Hepatocyte (in vitro differentiated cells): ENCODE measurements around the gene ATOH8.

ENCODE experiments used
- CTCF ChIP-seq: fragments of 200-600 bp; sonication (generic); IDR thresholded peaks from 2 replicates; pipeline ENCODE4 v1.5.1; 2016; ENCODE audit warnings: antibody characterized with exemption, mild to moderate bottlenecking; ENCODE audit not compliant: poor library complexity
- EZH2 ChIP-seq: fragments of 200-600 bp; sonication (generic); IDR thresholded peaks from 2 replicates; pipeline ENCODE4 v1.6.1; 2016; ENCODE audit warnings: antibody characterized with exemption, mild to moderate bottlenecking, borderline replicate concordance
- EZH2phosphoT487 ChIP-seq: fragments of 200-600 bp; sonication (generic); IDR thresholded peaks from one replicate; pipeline ENCODE4 v1.6.1; 2018; ENCODE audit warnings: antibody characterized with exemption, mild to moderate bottlenecking, low read depth, moderate library complexity; ENCODE audit not compliant: unreplicated experiment, severe bottlenecking

- TF ChIP-seq EZH2 (no peak), CTCF (no peak), EZH2phosphoT487 (no peak)
These were observed 11.4 kb downstream of the ATOH8 start for GRCh38 chr2:85765081-85765731.
